Measurements from ENCODE around the gene DPP9.
"Not testable (repeated sequence)": the region's sequence is repeated elsewhere in the genome, so short reads cannot be mapped to it uniquely, and the experiment has no call there.

The DPP9 gene

GRCh38 chr19:4738734-4739133 lies 15.1 kb upstream of the DPP9 start:
- no peak for DNase-seq

GRCh38 chr19:4737955-4738600 lies 14.4 kb upstream of the DPP9 start:
- no peak for DNase-seq

- DNase-seq, result no peak
Measured at GRCh38 chr19:4733755-4734345, 10.2 kb upstream of the DPP9 start.

- DNase-seq, result peak; percentile 77
Measured at GRCh38 chr19:4732680-4733114, 9.1 kb upstream of the DPP9 start.

GRCh38 chr19:4730740-4731171 lies 7.1 kb upstream of the DPP9 start:
- no peak for DNase-seq

- no peak for DNase-seq
Measured at GRCh38 chr19:4728871-4729270, 5.2 kb upstream of the DPP9 start.

GRCh38 chr19:4722671-4723594 lies 709 bp downstream of the DPP9 start:
- no peak for DNase-seq

- no peak for DNase-seq
Measured at GRCh38 chr19:4721196-4721595, 2.4 kb downstream of the DPP9 start.

- DNase-seq, result no peak
Measured at GRCh38 chr19:4720037-4720700, 3.5 kb downstream of the DPP9 start.

- DNase-seq, result no peak
Measured at GRCh38 chr19:4719499-4719866, 4.2 kb downstream of the DPP9 start.

GRCh38 chr19:4717966-4718701 lies 5.5 kb downstream of the DPP9 start:
- DNase-seq, result no peak

- no peak for DNase-seq
Measured at GRCh38 chr19:4717191-4717965, 6.3 kb downstream of the DPP9 start.

- no peak for DNase-seq
Measured at GRCh38 chr19:4715529-4716221, 8.0 kb downstream of the DPP9 start.

GRCh38 chr19:4715178-4715528 lies 8.5 kb downstream of the DPP9 start:
- DNase-seq, result not testable (repeated sequence)

- no peak for DNase-seq
Measured at GRCh38 chr19:4714016-4714415, 9.6 kb downstream of the DPP9 start.

GRCh38 chr19:4713384-4713951 lies 10.2 kb downstream of the DPP9 start:
- DNase-seq, result no peak

- DNase-seq, result no peak
Measured at GRCh38 chr19:4712771-4713170, 10.9 kb downstream of the DPP9 start.

- DNase-seq, result no peak
Measured at GRCh38 chr19:4711211-4711610, 12.4 kb downstream of the DPP9 start.

- DNase-seq, result no peak
Measured at GRCh38 chr19:4710281-4710600, 13.4 kb downstream of the DPP9 start.

- DNase-seq, result no peak
Measured at GRCh38 chr19:4709440-4710280, 14.0 kb downstream of the DPP9 start.

Measured in DMS153 (cell line).